Lower leg skin (tissue), 4 donors: ENCODE measurements around the gene IMPDH1. TPM values are rescaled to one million over a fixed set of nuclear protein-coding genes. Genes with fewer than 3 reads are reported as not detected.

Source experiments
- DNase-seq, 2 donors: peaks; one replicate each; pipeline ENCODE4 v3.0.0-alpha.2; 2019; ENCODE audit warnings: low spot score in 2 of 2
- H3K4me3 ChIP-seq: fragments of 200-600 bp; sonication (generic); 2 replicates; pipeline ENCODE4 v1.5.1; 2017; ENCODE audit warnings: mild to moderate bottlenecking, low read depth; ENCODE audit not compliant: poor library complexity, severe bottlenecking
- POLR2A ChIP-seq, 2 donors: fragments of 450-650 bp; IDR thresholded peaks; one replicate each; pipeline ENCODE4 v1.6.1; 2016 to 2017; ENCODE audit warnings: antibody characterized with exemption in 2 of 2, mild to moderate bottlenecking in 1 of 2, moderate library complexity in 1 of 2
- WGBS, 2 donors: methylation state at CpG; one replicate each; pipeline ENCODE4 v1.1.5; 2018; 5-methylcytosine and 5-hydroxymethylcytosine counted together
- intact Hi-C: fragments of 100-400 bp; cut with DNase I; formaldehyde crosslinking; loops from one replicate; pipeline ENCODE4 v1.15.0; 2023; ENCODE audit warnings: low total_unique reads
- total RNA-seq, 4 donors: library from RNA; depleted of rRNA; stranded (reverse); fragments of >200 nt; gene quantifications; one replicate each; pipeline ENCODE4 v1.1.0, GENCODE V29; 2016
- TF ChIP-seq, protein P1 (sequence below), 3 donors: fragments of 450-650 bp; IDR thresholded peaks; one replicate each; pipeline ENCODE4 v1.5.1; 2016; ENCODE audit warnings: antibody characterized with exemption in 3 of 3, mild to moderate bottlenecking in 3 of 3, moderate library complexity in 2 of 3

Gene IMPDH1
- total RNA-seq, 4 donors from 2014 or later = 45.6 to 71.7 (median 48.7) TPM

DNA sequence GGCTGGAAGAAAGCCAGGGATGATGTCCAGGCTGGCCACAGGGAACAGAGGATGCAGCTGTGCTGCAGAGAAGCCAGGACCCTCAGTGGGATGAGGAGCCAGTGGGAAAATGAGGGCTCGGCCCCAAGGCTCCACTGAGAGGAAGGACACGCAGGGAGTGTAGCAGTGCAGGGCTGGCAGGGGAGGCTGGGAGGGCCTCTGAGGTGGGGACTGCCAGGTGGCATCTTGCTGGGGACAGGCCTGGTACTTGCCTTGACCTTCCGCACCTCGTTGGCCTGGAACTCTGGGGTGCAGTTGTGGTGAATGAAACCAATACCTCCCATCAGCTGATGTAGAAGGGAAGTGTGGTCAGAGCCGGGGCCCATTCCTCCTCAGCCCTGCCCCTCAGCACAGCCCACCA is 9.2 kb downstream of the IMPDH1 start:
- TF ChIP-seq, protein P1, sequence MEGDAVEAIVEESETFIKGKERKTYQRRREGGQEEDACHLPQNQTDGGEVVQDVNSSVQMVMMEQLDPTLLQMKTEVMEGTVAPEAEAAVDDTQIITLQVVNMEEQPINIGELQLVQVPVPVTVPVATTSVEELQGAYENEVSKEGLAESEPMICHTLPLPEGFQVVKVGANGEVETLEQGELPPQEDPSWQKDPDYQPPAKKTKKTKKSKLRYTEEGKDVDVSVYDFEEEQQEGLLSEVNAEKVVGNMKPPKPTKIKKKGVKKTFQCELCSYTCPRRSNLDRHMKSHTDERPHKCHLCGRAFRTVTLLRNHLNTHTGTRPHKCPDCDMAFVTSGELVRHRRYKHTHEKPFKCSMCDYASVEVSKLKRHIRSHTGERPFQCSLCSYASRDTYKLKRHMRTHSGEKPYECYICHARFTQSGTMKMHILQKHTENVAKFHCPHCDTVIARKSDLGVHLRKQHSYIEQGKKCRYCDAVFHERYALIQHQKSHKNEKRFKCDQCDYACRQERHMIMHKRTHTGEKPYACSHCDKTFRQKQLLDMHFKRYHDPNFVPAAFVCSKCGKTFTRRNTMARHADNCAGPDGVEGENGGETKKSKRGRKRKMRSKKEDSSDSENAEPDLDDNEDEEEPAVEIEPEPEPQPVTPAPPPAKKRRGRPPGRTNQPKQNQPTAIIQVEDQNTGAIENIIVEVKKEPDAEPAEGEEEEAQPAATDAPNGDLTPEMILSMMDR (IDR thresholded peaks at IDR 0.05) = no peak
- no peak for TF ChIP-seq POLR2A (IDR thresholded peaks at IDR 0.05)
- no peak overlapping the region for H3K4me3 ChIP-seq
- intact Hi-C loops = loop anchor here (2.0 kb wide), 1 partner anchor 16 kb away; no protein-coding TSS in a partner anchor
- no peak for DNase-seq
- 81 to 94% methylated on average over 5 of the region's 5 CpGs for WGBS, 2 donors

DNA sequence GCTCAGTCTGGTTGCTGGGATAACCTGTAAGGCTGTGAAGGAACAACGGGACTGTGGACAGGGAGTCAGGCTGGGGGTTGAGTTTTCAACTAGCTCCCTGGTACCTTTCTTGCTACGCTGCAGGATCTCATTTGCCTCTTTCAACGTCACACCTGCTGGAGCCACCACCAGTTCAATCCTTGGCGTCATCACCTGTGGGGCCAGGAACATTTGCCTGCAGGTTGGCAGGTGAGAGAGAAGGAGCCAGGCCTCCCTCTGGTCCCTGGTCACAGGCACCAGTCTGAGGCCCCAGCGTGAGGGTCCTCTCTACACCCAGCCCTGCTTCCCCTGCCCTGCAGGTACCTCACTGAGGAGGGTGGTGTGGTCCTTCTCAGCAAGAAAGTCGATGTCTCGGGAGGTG is 9.8 kb downstream of the IMPDH1 start:
- 92% methylated on average over 7 of the region's 7 CpGs for WGBS, 2 donors
- intact Hi-C loops = loop anchor here (2.0 kb wide), 1 partner anchor 17 kb away; no protein-coding TSS in a partner anchor
- no peak overlapping the region for H3K4me3 ChIP-seq
- TF ChIP-seq, protein P1 (IDR thresholded peaks at IDR 0.05) = no peak
- no peak for TF ChIP-seq POLR2A (IDR thresholded peaks at IDR 0.05)
- no peak for DNase-seq

DNA sequence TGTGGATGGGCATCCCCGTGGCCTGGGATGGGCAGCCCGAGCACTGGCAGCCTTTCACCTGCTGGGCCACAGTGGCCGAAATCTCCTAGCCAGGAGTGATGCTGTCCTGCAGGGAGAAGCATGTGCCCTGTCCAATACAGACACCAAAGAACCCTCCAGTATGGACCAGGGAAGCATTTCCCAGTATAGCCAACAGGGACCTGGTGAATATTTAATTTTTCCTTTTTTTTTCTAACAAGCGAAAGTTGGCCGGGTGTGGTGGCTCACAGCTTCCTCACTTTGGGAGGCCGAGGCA is 11.0 kb downstream of the IMPDH1 start:
- H3K4me3 ChIP-seq = no peak overlapping the region
- WGBS, 2 donors = 64 to 65% methylated on average over 6 of the region's 6 CpGs
- intact Hi-C loops = no loop called here
- TF ChIP-seq, protein P1 (IDR thresholded peaks at IDR 0.05) = no peak
- no peak for TF ChIP-seq POLR2A (IDR thresholded peaks at IDR 0.05)
- no peak for DNase-seq

DNA sequence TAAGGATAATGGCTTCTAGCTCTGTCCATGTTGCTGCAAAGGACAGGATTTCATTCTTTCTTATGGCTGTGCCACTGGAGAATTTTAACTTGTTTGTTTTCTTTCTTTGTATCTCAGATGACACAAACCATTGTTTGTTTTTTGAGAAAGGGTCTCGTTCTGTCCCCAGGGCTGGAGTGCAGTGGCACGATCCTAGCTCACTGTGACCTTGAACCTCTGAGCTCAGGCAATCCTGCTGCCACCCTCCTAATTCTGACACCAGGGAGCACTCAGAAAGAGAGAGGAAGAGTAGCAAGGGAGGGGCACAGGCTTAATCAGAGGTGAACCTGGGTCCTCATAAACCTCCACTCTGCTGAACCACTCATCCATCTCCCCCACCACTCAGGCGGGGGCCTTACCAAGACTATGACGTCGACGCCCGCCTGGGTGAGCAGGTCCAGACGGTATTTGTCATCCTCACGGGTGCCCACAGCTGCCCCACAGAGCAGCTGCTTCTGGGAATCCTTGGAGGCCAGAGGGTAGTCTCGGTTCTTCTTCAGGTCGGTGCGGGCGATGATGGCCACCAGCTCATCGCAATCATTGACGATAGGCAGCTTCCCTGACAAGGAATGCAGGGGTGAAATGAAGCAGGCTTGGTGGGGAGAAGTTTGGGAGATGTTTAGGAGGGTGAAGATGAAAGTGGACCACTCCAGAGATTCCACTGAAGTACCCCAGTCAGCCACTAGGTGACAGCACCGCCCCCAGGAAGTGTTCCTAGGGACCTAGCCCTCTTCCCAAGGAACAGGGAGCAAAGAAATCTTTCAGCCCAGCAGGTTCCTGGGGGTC is 11.6 kb downstream of the IMPDH1 start:
- TF ChIP-seq, protein P1 (IDR thresholded peaks at IDR 0.05) = peak in 1 of 3 donors; percentile 77
- TF ChIP-seq POLR2A (IDR thresholded peaks at IDR 0.05) = no peak
- intact Hi-C loops = no loop called here
- 76 to 81% methylated on average over 16 of the region's 16 CpGs for WGBS, 2 donors
- H3K4me3 ChIP-seq = no peak overlapping the region
- DNase-seq = peak in 1 of 2 donors; percentile 91

DNA sequence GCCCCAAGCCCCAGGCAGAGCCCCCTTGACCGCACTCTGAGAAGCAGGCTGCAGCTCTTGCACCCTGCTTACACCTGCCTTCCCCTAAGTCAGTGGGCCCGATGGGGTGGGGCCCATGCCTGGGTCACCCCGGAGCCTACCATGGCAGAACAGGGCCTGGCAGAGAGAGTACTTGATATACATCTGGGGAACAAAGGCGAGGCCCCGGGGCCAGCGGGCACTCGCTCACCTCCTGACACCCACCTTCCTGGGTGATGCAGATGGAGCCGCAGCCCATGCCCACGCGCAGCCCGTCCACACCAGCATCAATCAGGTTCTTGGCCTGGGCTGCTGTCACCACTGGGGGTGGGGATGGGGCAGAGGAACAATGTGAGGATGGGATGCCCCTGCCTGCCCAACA is 13.4 kb downstream of the IMPDH1 start:
- no peak for DNase-seq
- 90 to 94% methylated on average over 8 to 11 of the region's 11 CpGs for WGBS, 2 donors
- no peak for TF ChIP-seq POLR2A (IDR thresholded peaks at IDR 0.05)
- TF ChIP-seq, protein P1 (IDR thresholded peaks at IDR 0.05) = no peak
- intact Hi-C loops = no loop called here
- no peak overlapping the region for H3K4me3 ChIP-seq

DNA sequence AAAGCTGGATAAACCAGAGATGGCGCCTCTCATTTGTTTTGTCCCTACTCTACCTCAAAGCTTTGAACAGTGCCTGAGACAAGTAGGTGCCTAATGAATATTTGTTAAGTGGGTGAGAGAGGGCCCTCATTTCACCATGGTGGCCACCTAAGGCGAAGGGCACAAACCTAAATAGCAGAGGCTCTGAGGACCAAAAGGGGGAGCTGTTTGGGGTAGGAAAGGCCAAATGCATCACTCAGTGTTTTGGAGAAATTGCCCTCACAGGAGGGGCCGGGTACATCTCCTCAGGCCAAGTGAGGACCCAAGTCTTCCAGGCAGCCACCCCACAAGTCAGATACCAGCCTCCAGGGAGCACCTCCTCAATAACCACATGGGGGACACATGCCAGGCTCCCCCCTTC is 14.0 kb downstream of the IMPDH1 start:
- H3K4me3 ChIP-seq = no peak overlapping the region
- no peak for DNase-seq
- no peak for TF ChIP-seq POLR2A (IDR thresholded peaks at IDR 0.05)
- TF ChIP-seq, protein P1 (IDR thresholded peaks at IDR 0.05) = no peak
- intact Hi-C loops = no loop called here
- WGBS, 2 donors = 91 to 98% methylated on average over 3 of the region's 3 CpGs
